H9 (cell line): Measurements from ENCODE around the gene PLEKHA5. TPM values are rescaled to one million over a fixed set of nuclear protein-coding genes. Genes with fewer than 3 reads are reported as not detected.

Source experiments
- DNase-seq: peaks from one replicate; pipeline ENCODE4 v3.0.0-alpha.2; 2017
- H2AFZ ChIP-seq: one replicate; pipeline ENCODE4 v1.6.1; 2013; ENCODE audit warnings: mild to moderate bottlenecking, low read length, control low read depth, moderate library complexity
- H2AK5ac ChIP-seq: 2 replicates; pipeline ENCODE4 v1.6.1; 2013; ENCODE audit warnings: low read length, control low read depth, mixed read lengths; ENCODE audit not compliant: insufficient read length
- H2BK120ac ChIP-seq: one replicate; pipeline ENCODE4 v1.6.1; 2013; ENCODE audit warnings: low read depth, mild to moderate bottlenecking, low read length, control low read depth, inconsistent platforms; ENCODE audit not compliant: poor library complexity, severe bottlenecking
- H2BK12ac ChIP-seq: 2 replicates; pipeline ENCODE4 v1.6.1; 2013; ENCODE audit warnings: low read length, control low read depth, mixed read lengths, low read depth; ENCODE audit not compliant: insufficient read length
- H2BK15ac ChIP-seq: 2 replicates; pipeline ENCODE4 v1.6.1; 2013; ENCODE audit warnings: low read depth, low read length, control low read depth
- H2BK20ac ChIP-seq: one replicate; pipeline ENCODE4 v1.6.1; 2013; ENCODE audit warnings: low read depth, mild to moderate bottlenecking, low read length, control low read depth, inconsistent platforms; ENCODE audit not compliant: poor library complexity, severe bottlenecking
- H2BK5ac ChIP-seq: 2 replicates; pipeline ENCODE4 v1.6.1; 2013; ENCODE audit warnings: low read length, control low read depth, mixed read lengths; ENCODE audit not compliant: insufficient read length
- H3K14ac ChIP-seq: 2 replicates; pipeline ENCODE4 v1.6.1; 2013; ENCODE audit warnings: low read length, control low read depth; ENCODE audit not compliant: insufficient read depth
- H3K18ac ChIP-seq: 2 replicates; pipeline ENCODE4 v1.6.1; 2013; ENCODE audit warnings: low read depth, mild to moderate bottlenecking, mixed read lengths, low read length, control low read depth; ENCODE audit not compliant: insufficient read length
- H3K23ac ChIP-seq: 2 replicates; pipeline ENCODE4 v1.6.1; 2013; ENCODE audit warnings: low read length, control low read depth, mixed read lengths, low read depth; ENCODE audit not compliant: insufficient read length
- H3K23me2 ChIP-seq: 2 replicates; pipeline ENCODE4 v1.6.1; 2013; ENCODE audit warnings: low read depth, mild to moderate bottlenecking, mixed read lengths, low read length, control low read depth; ENCODE audit not compliant: insufficient read length, poor library complexity, severe bottlenecking
- H3K27ac ChIP-seq: 2 replicates; pipeline ENCODE4 v1.5.1; 2013; ENCODE audit warnings: low read length, control low read depth, mixed read lengths, low read depth; ENCODE audit not compliant: insufficient read length
- H3K27me3 ChIP-seq: 2 replicates; pipeline ENCODE4 v1.6.1; 2013; ENCODE audit warnings: low read length, control low read depth, inconsistent platforms; ENCODE audit not compliant: insufficient read depth
- H3K4ac ChIP-seq: 2 replicates; pipeline ENCODE4 v1.6.1; 2013; ENCODE audit warnings: low read depth, mild to moderate bottlenecking, control low read depth, inconsistent platforms, low read length, moderate library complexity
- H3K4me1 ChIP-seq: 2 replicates; pipeline ENCODE4 v1.6.1; 2013; ENCODE audit warnings: low read length, control low read depth, inconsistent platforms; ENCODE audit not compliant: insufficient read depth
- H3K4me2 ChIP-seq: 2 replicates; pipeline ENCODE4 v1.6.1; 2013; ENCODE audit warnings: low read length, control low read depth, mixed read lengths; ENCODE audit not compliant: insufficient read length, insufficient read depth
- H3K56ac ChIP-seq: 2 replicates; pipeline ENCODE4 v1.6.1; 2013; ENCODE audit warnings: low read depth, mild to moderate bottlenecking, mixed read lengths, low read length, control low read depth; ENCODE audit not compliant: insufficient read length
- H3K79me1 ChIP-seq: 2 replicates; pipeline ENCODE4 v1.6.1; 2013; ENCODE audit warnings: low read depth, mild to moderate bottlenecking, moderate library complexity, low read length, control low read depth, inconsistent platforms; ENCODE audit not compliant: insufficient read depth, poor library complexity, severe bottlenecking
- H3K79me2 ChIP-seq: 2 replicates; pipeline ENCODE4 v1.6.1; 2013; ENCODE audit warnings: low read length, control low read depth, inconsistent platforms; ENCODE audit not compliant: insufficient read depth
- H3K9ac ChIP-seq: 2 replicates; pipeline ENCODE4 v1.6.1; 2013; ENCODE audit warnings: low read length, control low read depth, mixed read lengths; ENCODE audit not compliant: insufficient read length; ENCODE audit errors: extremely low read depth
- H3K9me3 ChIP-seq: one replicate; pipeline ENCODE4 v1.6.1; 2013; ENCODE audit warnings: low read depth, low read length, inconsistent platforms; ENCODE audit not compliant: control insufficient read depth
- H3T11ph ChIP-seq: one replicate; pipeline ENCODE4 v1.6.1; 2013; ENCODE audit warnings: mild to moderate bottlenecking, low read length, control low read depth, inconsistent platforms
- H4K20me1 ChIP-seq: one replicate; pipeline ENCODE4 v1.6.1; 2013; ENCODE audit not compliant: control insufficient read depth, insufficient read length, insufficient read depth
- H4K5ac ChIP-seq: 2 replicates; pipeline ENCODE4 v1.6.1; 2013; ENCODE audit warnings: low read depth, mild to moderate bottlenecking, mixed read lengths, low read length, control low read depth; ENCODE audit not compliant: insufficient read length
- H4K8ac ChIP-seq: replicated peaks from 2 replicates; pipeline ENCODE4 v1.6.1; 2013; ENCODE audit warnings: low read length, control low read depth, mixed read lengths, low read depth; ENCODE audit not compliant: insufficient read length
- H4K91ac ChIP-seq: 2 replicates; pipeline ENCODE4 v1.6.1; 2013; ENCODE audit warnings: low read depth, mild to moderate bottlenecking, moderate library complexity, mixed read lengths, low read length, control low read depth; ENCODE audit not compliant: insufficient read length
- H3K27ac Mint-ChIP-seq, 3 experiments: 2 replicates in 2 of 3; 3 replicates in 1 of 3; pipeline ENCODE4 v1.8.0; 2020 to 2021; ENCODE audit warnings: mixed read lengths in 3 of 3, mild to moderate bottlenecking in 1 of 3, moderate library complexity in 1 of 3
- H3K27me3 Mint-ChIP-seq: 2 replicates; pipeline ENCODE4 v1.8.0; 2021; ENCODE audit warnings: low read depth, mild to moderate bottlenecking, moderate library complexity, mixed read lengths
- H3K36me3 Mint-ChIP-seq, 3 experiments: 2 replicates in 2 of 3; 3 replicates in 1 of 3; pipeline ENCODE4 v1.8.0; 2020 to 2021; ENCODE audit warnings: low read depth in 3 of 3, mixed read lengths in 3 of 3; ENCODE audit not compliant: insufficient read depth in 1 of 3
- H3K4me1 Mint-ChIP-seq, 2 experiments: 2 replicates each; pipeline ENCODE4 v1.8.0; 2020; ENCODE audit warnings: mixed read lengths in 2 of 2
- H3K4me3 Mint-ChIP-seq, 2 experiments: 2 replicates in 1 of 2; 3 replicates in 1 of 2; pipeline ENCODE4 v1.8.0; 2020 to 2021; ENCODE audit warnings: mild to moderate bottlenecking in 2 of 2, mixed read lengths in 2 of 2, moderate library complexity in 1 of 2
- H3K9me3 Mint-ChIP-seq, 2 experiments: 2 replicates in 1 of 2; 3 replicates in 1 of 2; pipeline ENCODE4 v1.8.0; 2020; ENCODE audit warnings: mild to moderate bottlenecking in 2 of 2, mixed read lengths in 2 of 2, moderate library complexity in 1 of 2
- CTCF ChIP-seq: fragments of 200-600 bp; sonication (generic); conservative IDR thresholded peaks from 3 replicates; pipeline ENCODE4 v1.8.0; 2021; ENCODE audit warnings: antibody characterized with exemption, mild to moderate bottlenecking
- WGBS: extraction: QIAGEN DNeasy Blood & Tissue Kit; methylation state at CpG from one replicate; pipeline ENCODE4 v1.1.7; 2013; ENCODE audit warnings: missing lambda C conversion rate, low lambda C conversion rate, mixed read lengths; ENCODE audit not compliant: insufficient read length; ENCODE audit errors: extremely low coverage; 5-methylcytosine and 5-hydroxymethylcytosine counted together
- total RNA-seq: library from RNA; stranded (reverse); gene quantifications from 2 replicates; pipeline ENCODE4 v1.2.1, GENCODE V29; 2021

PLEKHA5 gene
- total RNA-seq, 1 experiment from 2014 or later: 86.7 TPM

- no peak overlapping the region for H3K4ac ChIP-seq
- H3T11ph ChIP-seq: no peak overlapping the region
- no peak overlapping the region for H3K4me2 ChIP-seq
- DNase-seq: no peak
- no peaks in the 10 kb centered on the region for H3K79me2 ChIP-seq
- no peak overlapping the region for H2BK120ac ChIP-seq
- no CpG with 5 or more reads among the region's 5 CpGs for WGBS
- no peak overlapping the region for H2AK5ac ChIP-seq
- H4K20me1 ChIP-seq: no peaks in the 10 kb centered on the region
- H2BK20ac ChIP-seq: no peak overlapping the region
- no peak for TF ChIP-seq CTCF
- H3K23me2 ChIP-seq: no peaks in the 10 kb centered on the region
- H4K91ac ChIP-seq: no peak overlapping the region
- no peak overlapping the region for H3K14ac ChIP-seq
- H3K9me3 Mint-ChIP-seq: no peaks in the 10 kb centered on the region
- no peak overlapping the region for H3K27ac ChIP-seq
- H4K5ac ChIP-seq: no peak overlapping the region
- no peak overlapping the region for H3K18ac ChIP-seq
- H3K36me3 Mint-ChIP-seq: peaks cover 22 to 61% (median 46%) of the 10 kb centered on the region in 3 experiments; a peak in 6 of 7 replicates
- H3K9ac ChIP-seq: no peak overlapping the region
- no peaks in the 10 kb centered on the region for H3K27me3 Mint-ChIP-seq
- H3K4me3 Mint-ChIP-seq: no peak overlapping the region
- H3K79me1 ChIP-seq: no peaks in the 10 kb centered on the region
- H3K23ac ChIP-seq: no peak overlapping the region
- H3K4me1 ChIP-seq: no peaks in the 10 kb centered on the region
- H3K4me1 Mint-ChIP-seq: no peaks in the 10 kb centered on the region
- H3K9me3 ChIP-seq: no peaks in the 10 kb centered on the region
- no peaks in the 10 kb centered on the region for H3K27me3 ChIP-seq
- no peak overlapping the region for H2BK15ac ChIP-seq
- no peak overlapping the region for H3K56ac ChIP-seq
- no peak overlapping the region for H2BK5ac ChIP-seq
- H4K8ac ChIP-seq: no peak overlapping the region
- H2AFZ ChIP-seq: no peak overlapping the region
- no peak overlapping the region for H2BK12ac ChIP-seq
- no peak overlapping the region for H3K27ac Mint-ChIP-seq
Measured at GRCh38 chr12:19322376-19322775, 192.8 kb downstream of the PLEKHA5 start.
